Activated CD8-positive, alpha-beta memory T cell treated with anti-CD3 and anti-CD28 coated beads for 48 hours (primary cell): ENCODE measurements around the gene ANK3.
"Not testable (repeated sequence)": the region's sequence is repeated elsewhere in the genome, so short reads cannot be mapped to it uniquely, and the experiment has no call there.

Source experiments
- DNase-seq, 3 experiments: peaks; one replicate each; pipeline ENCODE4 v3.0.0-alpha.2; 2020; ENCODE audit warnings: low read depth in 2 of 3, low spot score in 2 of 3

ANK3 gene

DNA sequence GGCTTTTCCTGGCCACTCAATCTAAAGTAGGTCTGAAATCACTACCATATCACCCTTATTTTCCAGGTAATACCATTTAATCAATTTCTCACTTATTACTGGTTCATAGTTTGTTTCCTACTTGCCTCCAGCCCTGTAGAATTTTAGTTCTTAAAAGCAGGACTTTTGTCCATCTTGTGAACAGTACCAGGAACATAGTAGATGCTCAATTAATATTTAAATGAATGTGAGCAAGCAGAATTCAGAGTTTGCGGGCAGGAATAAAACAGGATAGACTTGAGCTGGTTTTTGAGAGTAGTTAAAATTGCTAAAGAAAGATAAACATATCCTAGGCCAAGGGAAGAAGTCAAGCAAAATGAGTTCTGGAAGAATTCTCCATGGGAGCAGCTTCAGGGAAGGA is 77.9 kb downstream of the ANK3 start:
- no peak for DNase-seq

- DNase-seq: no peak
Measured at GRCh38 chr10:60310740-60311139, 78.9 kb downstream of the ANK3 start.

DNA sequence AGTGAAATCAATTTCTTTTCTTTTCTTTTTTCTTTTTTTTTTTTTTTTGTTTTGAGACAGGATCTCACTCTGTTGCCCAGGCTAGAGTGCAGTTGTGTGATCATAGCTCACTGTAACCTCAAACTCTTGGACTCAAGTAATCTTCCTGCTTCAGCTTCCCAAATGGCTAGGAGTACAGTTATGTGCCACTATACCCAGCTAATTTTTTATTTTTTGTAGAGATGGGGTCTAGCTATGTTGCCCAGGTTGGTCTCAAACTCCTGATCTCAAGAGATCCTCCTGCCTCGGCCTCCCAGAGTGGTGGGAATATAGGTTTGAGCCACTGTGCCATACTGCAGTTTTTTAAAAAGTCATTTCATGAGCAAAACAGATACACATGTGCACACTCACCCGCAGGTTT is 79.8 kb downstream of the ANK3 start:
- no peak for DNase-seq

GRCh38 chr10:60309371-60309770 is 80.3 kb downstream of the ANK3 start:
- no peak for DNase-seq

- DNase-seq: no peak
Measured at GRCh38 chr10:60305380-60305892, 84.2 kb downstream of the ANK3 start.

DNA sequence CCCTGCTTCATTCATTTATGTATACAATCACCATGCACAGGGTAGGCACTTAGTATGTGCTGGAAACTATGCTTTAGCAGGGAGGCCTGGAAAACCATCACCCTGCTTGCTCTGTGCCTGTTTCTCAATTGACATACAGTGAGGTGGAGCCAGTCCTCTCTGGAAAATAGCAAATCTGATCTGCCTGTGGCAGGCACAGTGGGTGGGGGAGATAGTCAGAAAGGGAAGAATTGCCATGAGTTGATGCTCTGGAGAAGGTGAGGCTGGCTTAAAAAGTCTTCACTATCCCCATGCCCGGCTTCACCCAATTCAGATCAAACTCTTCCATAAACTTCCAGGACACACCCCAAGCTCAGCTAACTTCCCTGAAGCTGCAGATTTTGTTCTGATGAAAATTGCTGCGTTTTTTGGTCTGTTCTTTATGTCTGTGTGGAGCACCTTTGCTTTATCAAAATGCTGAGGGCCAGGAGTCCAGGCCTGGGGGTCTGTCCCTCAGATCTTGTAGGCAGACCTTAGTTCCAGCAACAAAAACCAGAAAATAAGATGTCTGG is 84.8 kb downstream of the ANK3 start:
- no peak for DNase-seq

DNA sequence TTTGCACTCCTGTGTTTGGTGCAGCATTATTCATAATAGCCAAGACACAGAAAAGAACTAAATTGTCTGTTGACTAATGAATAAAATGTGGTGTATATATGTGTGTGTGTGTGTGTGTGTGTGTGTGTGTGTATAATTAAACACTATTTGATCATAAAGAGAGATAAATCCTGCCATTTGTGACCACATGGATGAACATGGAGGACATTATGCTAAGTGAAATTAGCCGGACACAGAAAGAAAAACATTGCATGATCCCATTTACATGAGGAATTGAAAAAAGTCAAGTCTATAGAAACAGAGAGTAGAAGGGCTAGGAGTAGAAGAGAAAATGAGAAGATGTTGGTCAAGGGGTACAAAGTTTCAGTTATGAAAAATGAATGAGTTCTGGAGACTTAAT is 85.9 kb downstream of the ANK3 start:
- DNase-seq: no peak

GRCh38 chr10:60299961-60300883 is 89.5 kb downstream of the ANK3 start:
- DNase-seq: no peak

DNA sequence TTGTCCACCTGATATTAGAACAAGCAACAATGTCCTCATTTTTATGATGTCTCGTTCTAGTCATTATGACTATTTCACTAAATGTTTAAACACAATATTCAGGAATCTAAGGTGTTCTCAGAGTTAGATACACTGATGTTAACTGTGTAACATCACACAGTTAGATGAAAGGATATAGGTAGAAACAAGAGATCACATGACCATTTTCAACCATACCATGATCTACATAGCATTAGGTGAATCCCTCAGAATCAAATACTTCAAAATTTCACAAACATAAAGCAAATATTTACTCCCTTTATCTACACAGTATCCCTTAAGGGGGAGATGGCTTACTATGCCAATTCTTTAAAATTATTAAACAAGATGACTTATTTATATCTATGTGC is 90.3 kb downstream of the ANK3 start:
- no peak for DNase-seq

GRCh38 chr10:60298408-60299389 is 91.0 kb downstream of the ANK3 start:
- no peak for DNase-seq

- no peak for DNase-seq
Measured at GRCh38 chr10:60296073-60296472, 93.6 kb downstream of the ANK3 start.

- no peak for DNase-seq
Measured at GRCh38 chr10:60295028-60295937, 94.4 kb downstream of the ANK3 start.

DNA sequence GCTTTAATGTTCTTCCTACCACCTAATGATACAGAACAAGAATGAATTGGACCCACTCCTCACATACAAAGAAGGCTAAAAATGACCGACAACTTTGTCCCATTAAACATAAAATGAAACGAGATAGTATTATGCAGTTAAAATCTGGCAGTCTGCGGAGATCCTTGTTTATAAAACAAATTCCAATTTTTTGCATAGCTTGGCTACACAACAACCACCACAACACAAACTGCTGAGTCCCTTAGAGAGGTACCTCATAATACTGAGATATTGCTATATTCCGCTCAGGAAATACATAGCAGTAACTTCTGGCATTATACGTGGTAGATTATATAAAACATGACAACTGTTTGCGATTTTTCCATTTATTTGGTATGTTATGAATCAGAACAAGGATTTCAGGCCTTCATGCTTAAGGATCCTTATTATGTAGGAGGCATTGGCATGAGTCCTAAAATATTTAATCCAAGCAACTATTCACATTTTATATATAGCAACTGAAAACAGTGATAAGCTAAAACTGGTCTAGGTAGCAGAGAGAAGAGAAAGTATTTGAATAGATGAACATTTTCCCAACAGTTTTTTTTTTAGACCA is 96.0 kb downstream of the ANK3 start:
- no peak for DNase-seq

DNA sequence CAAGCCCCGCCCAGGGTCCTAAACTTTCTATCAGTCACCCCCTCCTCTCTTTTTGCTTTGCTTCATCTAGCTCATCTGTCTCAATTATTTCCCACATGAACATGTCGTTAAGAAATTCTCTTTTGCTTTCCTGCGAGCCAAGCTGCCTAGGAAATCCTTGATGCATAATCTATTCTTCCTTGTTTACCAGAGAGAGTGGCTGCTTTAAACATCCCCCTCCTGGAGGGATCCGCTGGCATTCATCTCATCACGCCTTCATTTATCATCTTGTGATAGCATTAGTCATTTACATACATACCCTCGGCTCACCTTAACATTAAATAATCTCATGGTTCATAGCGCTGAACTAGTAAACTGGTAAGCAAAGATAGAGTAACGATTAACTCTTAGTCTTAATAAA is 96.7 kb downstream of the ANK3 start:
- DNase-seq: no peak

- not testable (repeated sequence) for DNase-seq
Measured at GRCh38 chr10:60292536-60292935, 97.1 kb downstream of the ANK3 start.

GRCh38 chr10:60291344-60291930 is 98.2 kb downstream of the ANK3 start:
- no peak for DNase-seq

DNA sequence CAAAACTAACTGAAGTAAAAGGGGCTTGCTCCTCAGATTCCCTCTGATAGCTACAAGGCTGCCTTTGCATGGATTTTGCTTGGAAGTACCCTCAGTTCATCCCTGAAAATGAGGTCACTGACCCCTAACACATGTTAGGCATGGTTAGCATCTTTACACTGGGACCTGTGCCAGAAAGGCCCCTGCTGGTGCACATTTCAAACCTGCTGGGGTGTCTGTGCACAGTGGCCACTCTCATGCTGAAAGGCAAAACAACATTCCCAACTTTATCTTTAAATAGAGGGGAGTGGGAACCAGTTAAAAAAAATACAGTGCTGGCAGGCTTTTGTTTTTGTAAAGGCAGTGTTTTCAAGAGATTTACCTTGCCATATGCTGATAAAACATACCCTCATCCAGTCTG is 99.1 kb downstream of the ANK3 start:
- no peak for DNase-seq

- no peak for DNase-seq
Measured at GRCh38 chr10:60289800-60290199, 99.9 kb downstream of the ANK3 start.

GRCh38 chr10:60288256-60288655 is 101.4 kb downstream of the ANK3 start:
- DNase-seq: no peak

- DNase-seq: no peak
Measured at GRCh38 chr10:60286559-60286958, 103.1 kb downstream of the ANK3 start.
